Measurements from ENCODE around the gene LMNA. TPM values are rescaled to one million over a fixed set of nuclear protein-coding genes. Genes with fewer than 3 reads are reported as not detected.
"Not testable (repeated sequence)": the region's sequence is repeated elsewhere in the genome, so short reads cannot be mapped to it uniquely, and the experiment has no call there.

Gene LMNA
- total RNA-seq, 1 donor from 2014 or later = 20.5 TPM

GRCh38 chr1:156113282-156113950 is 1.1 kb upstream of the LMNA start:
- TF ChIP-seq, protein P1, sequence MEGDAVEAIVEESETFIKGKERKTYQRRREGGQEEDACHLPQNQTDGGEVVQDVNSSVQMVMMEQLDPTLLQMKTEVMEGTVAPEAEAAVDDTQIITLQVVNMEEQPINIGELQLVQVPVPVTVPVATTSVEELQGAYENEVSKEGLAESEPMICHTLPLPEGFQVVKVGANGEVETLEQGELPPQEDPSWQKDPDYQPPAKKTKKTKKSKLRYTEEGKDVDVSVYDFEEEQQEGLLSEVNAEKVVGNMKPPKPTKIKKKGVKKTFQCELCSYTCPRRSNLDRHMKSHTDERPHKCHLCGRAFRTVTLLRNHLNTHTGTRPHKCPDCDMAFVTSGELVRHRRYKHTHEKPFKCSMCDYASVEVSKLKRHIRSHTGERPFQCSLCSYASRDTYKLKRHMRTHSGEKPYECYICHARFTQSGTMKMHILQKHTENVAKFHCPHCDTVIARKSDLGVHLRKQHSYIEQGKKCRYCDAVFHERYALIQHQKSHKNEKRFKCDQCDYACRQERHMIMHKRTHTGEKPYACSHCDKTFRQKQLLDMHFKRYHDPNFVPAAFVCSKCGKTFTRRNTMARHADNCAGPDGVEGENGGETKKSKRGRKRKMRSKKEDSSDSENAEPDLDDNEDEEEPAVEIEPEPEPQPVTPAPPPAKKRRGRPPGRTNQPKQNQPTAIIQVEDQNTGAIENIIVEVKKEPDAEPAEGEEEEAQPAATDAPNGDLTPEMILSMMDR (IDR thresholded peaks at IDR 0.05) = no peak
- TF ChIP-seq EZH2phosphoT487 (IDR thresholded peaks at IDR 0.05) (no peak), EZH2 (IDR thresholded peaks at IDR 0.05) (no peak)
- Histone ChIP-seq H2AFZ (replicated peaks) (no peak overlapping the region), H3K4me1 (peaks cover 14% of the 10 kb centered on the region), H3K4me2 (no peak overlapping the region), H4K20me1 (ENCODE audit: low read depth) (peaks cover 100% of the 10 kb centered on the region), H3K36me3 (no peaks in the 10 kb centered on the region), H3K27ac (no peak overlapping the region), H3K9me3 (ENCODE audit: low read depth) (no peaks in the 10 kb centered on the region), H3K4me3 (no peak overlapping the region), H3K9ac (no peak overlapping the region), H3K27me3 (peaks cover 19% of the 10 kb centered on the region), H3K79me2 (ENCODE audit: low read depth) (peaks cover 15% of the 10 kb centered on the region), H3F3A (ENCODE audit: low read depth) (peaks cover 17% of the 10 kb centered on the region)
- DNase-seq (ENCODE audit: low spot score) = peak; percentile 26
- Mint-ChIP-seq H3K27me3 (ENCODE audit: insufficient read depth, low read depth) (peaks cover 16% of the 10 kb centered on the region), H3K4me1 (peaks cover 45% of the 10 kb centered on the region), H3K4me3 (peak overlapping the region; percentile 87), H3K27ac (peak overlapping the region; percentile 89), H3K36me3 (peaks cover 18% of the 10 kb centered on the region), H3K9me3 (no peaks in the 10 kb centered on the region)

- H3K4me1 Mint-ChIP-seq = peaks cover 44% of the 10 kb centered on the region
- H3K4me2 ChIP-seq = peak overlapping the region; percentile 92
- no peak overlapping the region for H3K9ac ChIP-seq
- peak; percentile 55 for DNase-seq (ENCODE audit: low spot score)
- H3K27ac Mint-ChIP-seq = no peak overlapping the region
- peaks cover 16% of the 10 kb centered on the region for H3K36me3 Mint-ChIP-seq
- H3K27me3 Mint-ChIP-seq (ENCODE audit: insufficient read depth, low read depth) = peaks cover 12% of the 10 kb centered on the region
- TF ChIP-seq EZH2 (IDR thresholded peaks at IDR 0.05) = peak; percentile 57
- TF ChIP-seq, protein P1 (IDR thresholded peaks at IDR 0.05) = no peak
- peak; percentile 25 for TF ChIP-seq EZH2phosphoT487 (IDR thresholded peaks at IDR 0.05)
- no peak overlapping the region for H2AFZ ChIP-seq (replicated peaks)
- H3K4me3 ChIP-seq = peak overlapping the region; percentile 59
- H3K36me3 ChIP-seq = no peaks in the 10 kb centered on the region
- no peaks in the 10 kb centered on the region for H3K9me3 ChIP-seq (ENCODE audit: low read depth)
- H3K4me3 Mint-ChIP-seq = peak overlapping the region; percentile 87
- H4K20me1 ChIP-seq (ENCODE audit: low read depth) = peaks cover 100% of the 10 kb centered on the region
- peaks cover 19% of the 10 kb centered on the region for H3K27me3 ChIP-seq
- peaks cover 14% of the 10 kb centered on the region for H3K4me1 ChIP-seq
- no peaks in the 10 kb centered on the region for H3K9me3 Mint-ChIP-seq
- peaks cover 15% of the 10 kb centered on the region for H3K79me2 ChIP-seq (ENCODE audit: low read depth)
- H3F3A ChIP-seq (ENCODE audit: low read depth) = peaks cover 17% of the 10 kb centered on the region
- no peak overlapping the region for H3K27ac ChIP-seq
Observed at GRCh38 chr1:156114919-156115513, 505 bp downstream of the LMNA start.

DNA sequence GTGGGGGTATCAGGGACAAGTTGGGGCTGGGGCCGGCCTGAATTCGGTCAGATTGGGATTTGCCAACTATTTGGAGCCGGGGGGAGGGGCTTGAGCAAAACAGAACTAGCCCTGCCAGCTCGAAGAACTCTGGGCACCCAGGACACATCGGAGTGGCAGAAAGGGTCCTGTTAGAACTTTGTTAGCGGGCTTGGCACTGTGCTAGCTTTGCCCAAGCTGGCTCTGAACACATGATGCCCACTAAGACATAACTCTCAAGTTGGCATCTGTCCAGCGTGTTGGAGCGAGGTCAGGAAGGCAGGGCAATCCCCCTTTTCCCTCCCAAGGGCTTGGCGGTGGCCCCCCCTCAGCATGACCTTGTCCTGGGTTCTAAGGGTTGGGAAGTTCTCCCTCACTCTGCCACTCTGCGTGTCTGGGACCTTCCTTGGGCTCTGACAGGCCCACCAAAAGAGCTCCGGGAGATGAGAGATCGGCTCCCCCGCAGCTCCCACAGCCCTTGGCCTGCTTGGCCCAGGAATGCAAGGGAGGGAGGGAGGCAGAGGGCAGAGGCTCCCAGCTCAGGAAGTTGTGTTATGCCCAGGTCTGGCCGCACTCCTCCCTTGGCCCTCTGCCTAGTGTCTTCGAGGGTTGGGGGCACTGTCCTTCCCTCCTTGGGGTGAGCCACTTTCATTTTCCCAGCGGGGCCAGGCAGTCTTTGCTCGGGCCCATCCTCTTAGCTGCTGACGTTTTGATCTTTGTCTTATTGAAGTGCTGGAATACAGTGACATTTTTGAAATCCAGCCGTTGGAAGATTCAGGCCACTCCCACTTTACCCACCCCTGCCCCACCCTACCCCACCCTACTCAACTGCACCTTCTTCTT is 1.2 kb downstream of the LMNA start:
- Histone ChIP-seq H3K4me2 (peak overlapping the region; percentile 92), H3K27me3 (peaks cover 19% of the 10 kb centered on the region), H2AFZ (replicated peaks) (no peak overlapping the region), H3K4me3 (peak overlapping the region; percentile 59), H3K27ac (no peak overlapping the region), H3K9ac (no peak overlapping the region), H3K4me1 (peaks cover 14% of the 10 kb centered on the region), H3K36me3 (no peaks in the 10 kb centered on the region), H3K79me2 (ENCODE audit: low read depth) (peaks cover 21% of the 10 kb centered on the region), H3K9me3 (ENCODE audit: low read depth) (no peaks in the 10 kb centered on the region), H3F3A (ENCODE audit: low read depth) (peaks cover 17% of the 10 kb centered on the region), H4K20me1 (ENCODE audit: low read depth) (peaks cover 100% of the 10 kb centered on the region)
- peak; percentile 55 for DNase-seq (ENCODE audit: low spot score)
- Mint-ChIP-seq H3K4me3 (peak overlapping the region; percentile 87), H3K27ac (no peak overlapping the region), H3K4me1 (peaks cover 47% of the 10 kb centered on the region), H3K9me3 (no peaks in the 10 kb centered on the region), H3K27me3 (ENCODE audit: insufficient read depth, low read depth) (peaks cover 12% of the 10 kb centered on the region), H3K36me3 (peaks cover 16% of the 10 kb centered on the region)
- TF ChIP-seq, protein P1 (IDR thresholded peaks at IDR 0.05) = no peak
- TF ChIP-seq EZH2 (IDR thresholded peaks at IDR 0.05) (no peak), EZH2phosphoT487 (IDR thresholded peaks at IDR 0.05) (no peak)

GRCh38 chr1:156116731-156117130 is 2.2 kb downstream of the LMNA start:
- Mint-ChIP-seq H3K27me3 (ENCODE audit: insufficient read depth, low read depth) (peaks cover 10% of the 10 kb centered on the region), H3K36me3 (peaks cover 12% of the 10 kb centered on the region), H3K4me1 (peaks cover 55% of the 10 kb centered on the region)
- Histone ChIP-seq H4K20me1 (ENCODE audit: low read depth) (peaks cover 100% of the 10 kb centered on the region), H3K79me2 (ENCODE audit: low read depth) (peaks cover 31% of the 10 kb centered on the region), H3F3A (ENCODE audit: low read depth) (peaks cover 20% of the 10 kb centered on the region), H3K27me3 (peaks cover 19% of the 10 kb centered on the region), H3K4me1 (peaks cover 18% of the 10 kb centered on the region)
- H3K36me3 ChIP-seq; H2AFZ ChIP-seq (replicated peaks); H3K27ac ChIP-seq; DNase-seq (ENCODE audit: low spot score); H3K9me3 ChIP-seq (ENCODE audit: low read depth); H3K27ac Mint-ChIP-seq; H3K4me3 ChIP-seq; H3K9me3 Mint-ChIP-seq; H3K9ac ChIP-seq; H3K4me3 Mint-ChIP-seq; H3K4me2 ChIP-seq: not testable (repeated sequence)
